Neutrophil (primary cell): ENCODE results near the gene ACP4.

Experiments
- H3K27ac ChIP-seq: fragments of 200-600 bp; sonication (generic); 2 replicates; pipeline ENCODE4 v1.5.1; 2016; ENCODE audit warnings: mild to moderate bottlenecking, moderate library complexity
- H3K27me3 ChIP-seq: fragments of 200-600 bp; sonication (generic); 2 replicates; pipeline ENCODE4 v1.6.0; 2016; ENCODE audit warnings: mild to moderate bottlenecking
- H3K36me3 ChIP-seq: fragments of 200-600 bp; sonication (generic); 2 replicates; pipeline ENCODE4 v1.5.1; 2017
- H3K4me1 ChIP-seq, 2 experiments: fragments of 200-600 bp in 1 of 2; sonication (generic) in 1 of 2; 1 replicate in 1 of 2; 2 replicates in 1 of 2; pipeline versions ENCODE4 v1.5.1 to v1.6.1; 2013 to 2016; ENCODE audit warnings: low read depth in 1 of 2, low read length in 1 of 2, mild to moderate bottlenecking in 1 of 2, moderate library complexity in 1 of 2; ENCODE audit not compliant: control insufficient read depth in 1 of 2, insufficient read depth in 1 of 2
- H3K4me3 ChIP-seq, 2 experiments: fragments of 200-600 bp in 1 of 2; sonication (generic) in 1 of 2; 1 replicate in 1 of 2; 2 replicates in 1 of 2; pipeline ENCODE4 v1.5.1; 2013 to 2016; ENCODE audit warnings: low read depth in 1 of 2, low read length in 1 of 2, mild to moderate bottlenecking in 1 of 2, moderate library complexity in 1 of 2
- H3K9me3 ChIP-seq: fragments of 200-600 bp; sonication (generic); 2 replicates; pipeline ENCODE4 v1.5.1; 2016
- TF ChIP-seq, protein P1 (sequence below): fragments of 200-600 bp; sonication (generic); IDR thresholded peaks from 2 replicates; pipeline ENCODE4 v1.5.1; 2016; ENCODE audit warnings: antibody characterized with exemption

Gene ACP4

DNA sequence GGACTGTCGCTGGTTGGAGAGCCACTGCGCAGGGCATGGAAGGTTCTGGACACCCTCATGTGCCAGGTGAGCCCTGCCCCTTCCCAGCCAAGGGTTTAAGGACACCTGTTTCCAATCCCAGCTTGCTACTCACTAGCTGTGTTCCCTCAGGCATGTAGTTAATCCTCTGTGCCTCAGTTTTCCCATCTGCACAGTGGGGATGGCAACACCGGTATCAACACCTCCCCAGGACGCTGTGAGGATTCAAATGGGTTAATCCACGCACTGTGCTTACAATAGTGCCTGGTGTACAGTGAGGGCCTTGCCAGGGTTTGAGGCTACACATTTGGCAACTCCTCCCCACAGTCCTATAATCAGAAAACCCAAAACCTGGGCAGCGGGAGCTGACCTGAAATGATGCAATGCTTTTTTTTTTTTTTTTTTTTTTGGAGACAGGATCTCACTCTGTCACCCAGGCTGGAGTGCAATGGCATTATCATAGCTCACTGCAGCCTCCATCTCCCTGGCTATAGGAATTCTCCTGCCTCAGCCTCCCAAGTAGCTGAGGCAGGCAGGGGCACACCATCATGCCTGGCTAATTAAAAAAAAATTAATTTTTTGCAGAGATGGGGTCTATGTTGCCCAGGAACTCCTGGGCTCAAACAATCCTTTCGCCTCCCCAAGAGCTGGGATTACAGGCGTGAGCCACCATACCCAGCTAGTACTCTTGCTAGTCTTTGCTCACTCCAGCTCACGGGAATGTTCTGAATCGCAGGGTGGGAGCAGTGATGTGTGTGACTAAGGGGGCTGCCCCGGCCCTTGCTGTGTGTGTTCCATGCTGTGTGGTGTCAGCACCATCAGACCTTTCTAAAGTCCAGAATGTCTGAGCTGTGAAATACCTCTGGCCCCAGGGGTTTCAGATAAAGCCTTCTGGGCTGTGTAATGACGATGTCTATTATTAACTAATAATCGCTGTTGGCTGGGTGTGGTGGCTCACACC lies 2.3 kb downstream of the ACP4 start:
- TF ChIP-seq, protein P1, sequence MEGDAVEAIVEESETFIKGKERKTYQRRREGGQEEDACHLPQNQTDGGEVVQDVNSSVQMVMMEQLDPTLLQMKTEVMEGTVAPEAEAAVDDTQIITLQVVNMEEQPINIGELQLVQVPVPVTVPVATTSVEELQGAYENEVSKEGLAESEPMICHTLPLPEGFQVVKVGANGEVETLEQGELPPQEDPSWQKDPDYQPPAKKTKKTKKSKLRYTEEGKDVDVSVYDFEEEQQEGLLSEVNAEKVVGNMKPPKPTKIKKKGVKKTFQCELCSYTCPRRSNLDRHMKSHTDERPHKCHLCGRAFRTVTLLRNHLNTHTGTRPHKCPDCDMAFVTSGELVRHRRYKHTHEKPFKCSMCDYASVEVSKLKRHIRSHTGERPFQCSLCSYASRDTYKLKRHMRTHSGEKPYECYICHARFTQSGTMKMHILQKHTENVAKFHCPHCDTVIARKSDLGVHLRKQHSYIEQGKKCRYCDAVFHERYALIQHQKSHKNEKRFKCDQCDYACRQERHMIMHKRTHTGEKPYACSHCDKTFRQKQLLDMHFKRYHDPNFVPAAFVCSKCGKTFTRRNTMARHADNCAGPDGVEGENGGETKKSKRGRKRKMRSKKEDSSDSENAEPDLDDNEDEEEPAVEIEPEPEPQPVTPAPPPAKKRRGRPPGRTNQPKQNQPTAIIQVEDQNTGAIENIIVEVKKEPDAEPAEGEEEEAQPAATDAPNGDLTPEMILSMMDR, result no peak
- Histone ChIP-seq H3K4me3 (no peak overlapping the region), H3K36me3 (peaks cover 20% of the 10 kb centered on the region), H3K27me3 (no peaks in the 10 kb centered on the region), H3K9me3 (no peaks in the 10 kb centered on the region), H3K27ac (no peak overlapping the region), H3K4me1 (no peaks in the 10 kb centered on the region)

DNA sequence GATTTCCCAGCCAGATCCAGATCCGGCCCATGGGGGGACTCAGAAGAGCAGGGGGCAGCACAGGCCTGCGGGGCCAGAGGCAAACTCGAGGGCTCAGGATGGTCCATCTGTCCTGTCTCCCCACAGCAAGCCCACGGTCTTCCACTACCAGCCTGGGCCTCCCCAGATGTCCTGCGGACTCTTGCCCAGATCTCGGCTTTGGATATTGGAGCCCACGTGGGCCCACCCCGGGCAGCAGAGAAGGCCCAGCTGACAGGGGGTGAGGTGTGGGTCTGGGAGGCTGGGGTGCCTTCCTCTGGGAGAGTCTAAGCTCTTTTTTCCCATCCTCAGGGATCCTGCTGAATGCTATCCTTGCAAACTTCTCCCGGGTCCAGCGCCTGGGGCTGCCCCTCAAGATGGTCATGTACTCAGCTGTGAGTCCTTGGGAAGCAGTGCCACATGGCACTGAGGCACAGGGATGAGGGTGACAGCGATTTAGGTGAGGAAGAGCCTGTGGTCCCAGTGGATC lies 3.4 kb downstream of the ACP4 start:
- Histone ChIP-seq H3K27me3 (no peaks in the 10 kb centered on the region), H3K4me3 (no peak overlapping the region), H3K4me1 (no peaks in the 10 kb centered on the region), H3K36me3 (peaks cover 30% of the 10 kb centered on the region), H3K9me3 (no peaks in the 10 kb centered on the region), H3K27ac (no peak overlapping the region)
- TF ChIP-seq, protein P1, result no peak

DNA sequence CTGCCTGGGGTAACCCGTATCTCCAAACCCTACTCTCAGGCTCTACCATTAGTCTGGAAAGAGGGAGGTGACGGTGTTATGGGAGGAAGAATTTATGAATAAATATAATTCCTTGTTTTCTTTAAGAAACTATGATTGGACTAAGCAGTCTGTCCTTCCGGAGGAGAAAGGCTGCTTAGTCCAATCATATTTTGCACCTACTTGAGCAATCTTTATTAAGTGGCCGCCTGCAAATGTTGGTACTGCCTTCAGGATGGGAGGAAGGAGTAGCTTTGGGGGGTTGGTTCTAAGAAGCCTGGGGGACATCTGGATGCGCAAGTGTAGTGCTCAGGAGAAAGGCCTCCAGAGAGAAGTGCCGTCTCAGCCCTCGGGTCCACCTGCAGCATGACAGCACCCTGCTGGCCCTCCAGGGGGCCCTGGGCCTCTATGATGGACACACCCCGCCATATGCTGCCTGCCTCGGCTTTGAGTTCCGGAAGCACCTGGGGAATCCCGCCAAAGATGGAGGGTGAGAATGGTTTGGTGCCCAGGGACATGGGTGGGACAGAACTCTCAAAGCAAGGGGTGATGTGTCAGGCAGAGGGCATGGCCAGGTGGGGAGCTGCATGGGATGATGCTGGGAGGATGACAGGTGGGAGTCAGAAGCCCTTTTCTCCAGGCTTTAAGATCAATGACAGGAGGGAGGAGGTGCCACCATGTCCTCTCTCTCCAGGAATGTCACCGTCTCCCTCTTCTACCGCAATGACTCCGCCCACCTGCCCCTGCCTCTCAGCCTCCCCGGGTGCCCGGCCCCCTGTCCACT lies 4.1 kb downstream of the ACP4 start:
- no peak overlapping the region for H3K4me3 ChIP-seq
- TF ChIP-seq, protein P1, result no peak
- no peak overlapping the region for H3K27ac ChIP-seq
- peaks cover 35% of the 10 kb centered on the region for H3K36me3 ChIP-seq
- no peaks in the 10 kb centered on the region for H3K4me1 ChIP-seq
- H3K27me3 ChIP-seq, result no peaks in the 10 kb centered on the region
- H3K9me3 ChIP-seq, result no peaks in the 10 kb centered on the region

DNA sequence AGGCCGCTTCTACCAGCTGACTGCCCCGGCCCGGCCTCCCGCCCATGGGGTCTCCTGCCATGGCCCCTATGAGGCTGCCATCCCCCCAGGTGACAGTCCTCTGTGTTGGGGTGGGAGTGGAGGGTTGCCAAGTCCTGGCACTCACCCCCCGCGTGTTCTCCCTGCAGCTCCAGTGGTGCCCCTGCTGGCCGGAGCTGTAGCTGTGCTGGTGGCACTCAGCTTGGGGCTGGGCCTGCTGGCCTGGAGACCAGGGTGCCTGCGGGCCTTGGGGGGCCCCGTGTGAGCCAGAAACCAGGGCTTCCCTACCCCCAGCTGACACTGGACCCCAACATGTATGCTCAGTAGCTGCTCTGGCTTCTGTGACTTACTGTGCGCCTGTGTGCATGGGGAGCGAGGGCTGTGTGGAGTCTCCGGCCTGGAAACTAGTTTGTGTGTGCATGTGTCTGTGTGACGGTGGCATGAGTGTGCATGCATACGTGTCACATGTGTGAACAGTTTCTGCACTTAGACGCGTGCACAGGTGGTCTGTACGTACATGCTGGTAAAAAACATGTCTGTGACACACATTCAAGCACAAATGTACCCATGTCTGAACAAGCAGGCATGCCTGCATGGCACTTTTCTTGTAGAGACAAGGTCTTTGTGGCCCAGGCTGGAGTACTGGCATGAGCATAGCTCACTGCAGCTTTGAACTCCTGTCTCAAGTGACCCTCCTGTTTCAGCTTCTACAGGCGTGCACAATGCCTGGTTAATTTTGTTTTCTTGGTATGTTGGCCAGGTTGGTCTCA lies 4.9 kb downstream of the ACP4 start:
- H3K4me3 ChIP-seq, result no peak overlapping the region
- TF ChIP-seq, protein P1, result no peak

DNA sequence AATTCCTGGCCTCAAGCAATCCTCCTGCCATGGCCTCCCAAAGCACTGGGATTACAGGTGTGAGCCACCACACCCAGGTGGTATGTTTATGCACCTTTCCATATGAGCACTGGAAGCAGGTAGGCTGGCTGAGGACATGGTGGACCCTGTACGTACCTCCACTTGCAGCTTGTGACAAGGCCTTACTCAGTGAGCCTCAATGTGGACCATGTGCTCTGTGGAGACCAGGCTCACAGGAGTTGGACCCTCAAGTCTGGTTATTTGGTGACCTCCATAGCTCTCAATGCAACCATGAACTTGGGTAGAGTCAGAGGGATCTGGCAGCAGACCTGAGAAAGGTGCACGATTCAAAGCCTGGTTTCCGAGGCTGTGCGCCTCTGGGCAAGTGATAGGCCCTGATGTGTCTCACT lies 5.5 kb downstream of the ACP4 start:
- TF ChIP-seq, protein P1, result no peak
- no peak overlapping the region for H3K27ac ChIP-seq

More for the DNA sequence above, 4.9 kb downstream of the ACP4 start:
- Histone ChIP-seq H3K36me3 (peaks cover 41% of the 10 kb centered on the region), H3K9me3 (no peaks in the 10 kb centered on the region), H3K27ac (no peak overlapping the region), H3K4me1 (no peaks in the 10 kb centered on the region), H3K27me3 (no peaks in the 10 kb centered on the region)

More for the DNA sequence above, 5.5 kb downstream of the ACP4 start:
- Histone ChIP-seq H3K4me3 (no peak overlapping the region), H3K9me3 (no peaks in the 10 kb centered on the region), H3K27me3 (no peaks in the 10 kb centered on the region), H3K36me3 (peaks cover 41% of the 10 kb centered on the region), H3K4me1 (no peaks in the 10 kb centered on the region)
